ENCODE results near the gene SEL1L3.

DNA sequence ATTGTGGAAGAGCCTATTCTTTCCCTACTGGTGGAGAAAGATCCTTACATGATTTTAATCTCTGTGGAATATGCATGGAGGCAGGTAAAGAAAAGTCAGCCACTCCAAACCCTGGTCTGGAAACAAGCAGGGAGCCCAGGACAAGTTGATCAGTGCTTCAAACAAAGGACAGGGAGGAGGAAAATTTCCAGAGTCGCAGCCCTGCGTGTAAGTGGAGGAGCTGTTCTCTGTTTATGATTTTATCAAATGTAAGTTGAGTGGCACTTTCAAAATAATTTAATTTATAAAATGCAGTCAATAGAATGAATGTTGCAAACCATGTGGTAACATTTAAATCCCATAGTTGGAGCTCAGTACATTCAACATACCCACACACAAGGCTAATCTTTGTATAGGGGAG is 150.2 kb downstream of the SEL1L3 start:
- TF ChIP-seq, protein P1, sequence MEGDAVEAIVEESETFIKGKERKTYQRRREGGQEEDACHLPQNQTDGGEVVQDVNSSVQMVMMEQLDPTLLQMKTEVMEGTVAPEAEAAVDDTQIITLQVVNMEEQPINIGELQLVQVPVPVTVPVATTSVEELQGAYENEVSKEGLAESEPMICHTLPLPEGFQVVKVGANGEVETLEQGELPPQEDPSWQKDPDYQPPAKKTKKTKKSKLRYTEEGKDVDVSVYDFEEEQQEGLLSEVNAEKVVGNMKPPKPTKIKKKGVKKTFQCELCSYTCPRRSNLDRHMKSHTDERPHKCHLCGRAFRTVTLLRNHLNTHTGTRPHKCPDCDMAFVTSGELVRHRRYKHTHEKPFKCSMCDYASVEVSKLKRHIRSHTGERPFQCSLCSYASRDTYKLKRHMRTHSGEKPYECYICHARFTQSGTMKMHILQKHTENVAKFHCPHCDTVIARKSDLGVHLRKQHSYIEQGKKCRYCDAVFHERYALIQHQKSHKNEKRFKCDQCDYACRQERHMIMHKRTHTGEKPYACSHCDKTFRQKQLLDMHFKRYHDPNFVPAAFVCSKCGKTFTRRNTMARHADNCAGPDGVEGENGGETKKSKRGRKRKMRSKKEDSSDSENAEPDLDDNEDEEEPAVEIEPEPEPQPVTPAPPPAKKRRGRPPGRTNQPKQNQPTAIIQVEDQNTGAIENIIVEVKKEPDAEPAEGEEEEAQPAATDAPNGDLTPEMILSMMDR (IDR thresholded peaks at IDR 0.05) = no peak
- no peak for TF ChIP-seq POLR2A (IDR thresholded peaks at IDR 0.05)
